Measurements from ENCODE around the gene RGPD3.
"Not testable (repeated sequence)": the region's sequence is repeated elsewhere in the genome, so short reads cannot be mapped to it uniquely, and the experiment has no call there.

The RGPD3 gene

DNA sequence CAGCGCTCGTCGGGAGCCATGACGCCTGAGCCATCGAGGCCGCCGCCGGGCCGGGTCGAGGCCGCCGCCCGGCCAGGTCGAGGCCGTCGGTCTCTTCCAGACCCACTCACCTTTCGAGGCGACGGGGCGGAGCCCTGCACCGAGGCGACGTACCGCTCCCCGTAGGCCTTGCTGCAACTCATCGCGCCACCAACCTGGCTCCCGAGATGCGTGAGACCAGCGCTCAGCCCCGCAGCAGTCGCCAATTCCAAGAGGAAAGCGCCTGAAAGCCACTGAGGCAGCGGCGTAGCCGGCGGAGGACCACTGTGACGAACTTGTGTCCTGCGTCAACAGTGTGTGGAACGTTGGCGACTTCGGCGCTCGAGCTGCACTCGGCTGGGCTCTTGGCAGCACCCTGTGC, at the start of gene RGPD3:
Gene RGPD3, minus strand, starts transcription at position 307 of the 400 bp plus-strand sequence. Its CDS starts 125 bp downstream, at position 182.
- not testable (repeated sequence) for DNase-seq

GRCh38 chr2:106517329-106517728, 49.1 kb upstream of the RGPD3 start:
- no peak for DNase-seq

DNA sequence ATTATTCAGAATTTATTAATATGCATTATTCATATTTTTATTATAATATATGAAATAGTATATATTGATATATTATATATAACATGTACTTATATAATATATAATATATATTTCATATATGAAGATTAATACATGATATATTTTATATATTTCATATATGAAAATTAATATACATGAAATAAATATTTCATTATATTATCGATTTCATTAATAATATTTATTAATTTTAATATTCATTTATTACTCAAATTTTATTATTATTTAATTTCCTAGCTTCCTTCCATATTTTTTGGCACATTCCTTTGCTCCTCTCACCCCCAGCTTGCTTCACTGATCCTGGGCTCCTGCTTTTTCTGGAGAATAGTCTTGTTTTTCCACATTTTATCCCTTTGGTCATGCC, 48.7 kb upstream of the RGPD3 start:
- DNase-seq = no peak

DNA sequence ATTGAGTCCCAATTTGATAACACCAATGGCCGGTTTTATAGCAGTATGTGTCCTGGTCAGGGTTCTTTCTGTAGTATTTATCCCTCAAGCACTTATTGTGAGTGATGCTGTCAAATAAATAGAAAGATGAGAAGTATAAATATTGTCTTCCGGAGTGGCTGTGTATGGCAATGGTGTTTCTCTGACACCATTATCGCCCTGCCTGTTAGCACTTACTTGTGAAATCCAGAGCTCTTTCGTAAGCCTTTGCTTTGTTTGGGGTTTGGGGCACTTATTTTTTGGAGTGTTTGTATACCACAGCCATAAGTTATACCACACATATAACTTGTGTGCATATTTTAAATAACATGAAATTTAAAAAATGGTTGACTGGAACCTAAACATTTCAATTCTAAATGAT, 48.2 kb upstream of the RGPD3 start:
- DNase-seq = no peak

DNA sequence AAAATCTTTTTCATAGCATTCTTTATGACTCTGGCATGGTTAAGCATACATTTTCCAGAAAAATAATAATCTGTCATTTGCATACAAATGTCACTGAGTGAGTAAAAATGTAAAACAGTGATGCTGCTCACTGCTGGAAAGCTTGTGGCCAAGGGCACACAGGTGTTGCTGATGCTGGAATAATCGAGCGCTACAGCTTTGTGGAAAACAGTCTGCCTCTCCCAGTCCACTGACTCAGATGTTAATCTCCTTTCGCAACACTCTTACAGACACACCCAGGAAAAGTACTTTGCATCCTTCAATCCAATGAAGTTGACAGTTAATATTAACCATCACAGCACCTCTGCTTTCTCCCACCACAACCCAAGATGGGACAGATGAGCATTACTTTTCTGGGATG, 46.6 kb upstream of the RGPD3 start:
- DNase-seq = not testable (repeated sequence)

GRCh38 chr2:106513391-106513790, 45.2 kb upstream of the RGPD3 start:
- DNase-seq = not testable (repeated sequence)

DNA sequence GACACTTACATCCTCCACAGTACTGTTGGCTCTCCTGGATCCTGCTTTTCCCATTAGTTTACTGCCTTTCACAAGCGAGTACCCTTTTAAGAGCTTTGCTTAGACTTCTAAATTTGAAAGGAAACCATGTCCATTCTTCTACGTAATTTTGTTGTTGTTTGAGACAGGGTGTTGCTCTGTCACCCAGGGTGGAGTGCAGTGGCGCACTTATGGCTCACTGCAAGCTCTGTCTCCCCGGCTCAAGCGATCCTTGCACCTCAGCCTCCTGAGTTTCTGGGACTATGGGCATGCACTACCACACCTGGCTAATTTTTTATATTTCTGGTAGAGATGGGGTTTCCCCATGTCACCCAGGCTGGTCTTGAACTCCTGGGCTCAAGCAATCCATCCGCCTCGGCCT, 43.7 kb upstream of the RGPD3 start:
- not testable (repeated sequence) for DNase-seq

- DNase-seq = not testable (repeated sequence)
These were observed 43.3 kb upstream of the RGPD3 start for GRCh38 chr2:106511476-106511901.

GRCh38 chr2:106510791-106511190, 42.6 kb upstream of the RGPD3 start:
- not testable (repeated sequence) for DNase-seq

DNA sequence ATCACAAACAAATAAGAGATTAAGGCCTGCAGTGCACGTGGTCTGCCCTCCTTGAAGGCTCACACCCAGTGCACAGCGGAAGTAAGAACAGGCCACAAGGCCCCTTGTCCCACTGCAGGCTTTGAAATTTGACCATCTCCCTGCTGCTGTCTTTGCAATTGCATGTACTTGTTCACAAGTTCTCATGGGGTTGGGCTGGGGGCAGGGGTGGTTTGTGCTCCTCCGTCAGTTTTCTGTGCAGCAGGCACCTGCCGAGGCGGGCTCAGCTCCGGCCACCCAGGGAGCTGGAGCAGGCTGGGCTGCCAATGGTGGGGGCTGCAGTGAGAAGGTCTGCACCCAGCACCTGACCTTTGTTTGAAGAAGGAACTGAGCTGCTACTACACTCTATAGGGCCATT, 41.2 kb upstream of the RGPD3 start:
- not testable (repeated sequence) for DNase-seq

DNA sequence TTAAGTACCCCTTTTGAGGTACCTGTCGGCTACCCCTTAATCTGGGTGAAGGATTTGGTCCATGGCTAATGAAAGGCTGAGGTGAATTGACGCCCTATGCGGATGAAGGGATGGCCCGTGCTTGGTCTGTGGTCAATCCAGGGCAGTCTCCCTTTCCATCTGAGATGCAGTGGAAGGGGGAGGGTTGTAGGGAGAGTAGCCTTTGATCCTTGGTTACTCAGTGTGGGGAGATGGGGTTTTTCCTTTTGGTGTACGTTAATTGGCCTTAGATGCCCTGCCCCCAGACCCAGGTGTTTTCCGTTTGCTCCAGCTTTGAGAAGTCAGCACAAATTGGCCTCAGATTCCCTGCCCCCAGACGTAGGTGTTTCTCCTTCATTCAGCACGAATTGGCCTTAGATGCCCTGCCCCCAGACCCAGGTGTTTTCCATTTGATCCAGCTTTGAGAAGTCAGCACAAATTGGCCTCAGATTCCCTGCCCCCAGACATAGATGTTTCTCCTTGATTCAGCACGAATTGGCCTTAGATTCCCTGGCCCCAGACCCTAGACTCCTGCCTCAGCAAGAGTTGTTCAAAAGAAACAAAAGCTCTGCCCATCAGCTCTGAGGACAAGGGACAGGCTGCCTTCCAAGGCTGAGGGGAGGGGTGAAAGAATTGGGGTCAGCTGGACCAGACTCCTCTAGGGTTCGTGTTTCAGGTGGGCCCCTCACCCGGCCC, 40.6 kb upstream of the RGPD3 start:
- not testable (repeated sequence) for DNase-seq

DNA sequence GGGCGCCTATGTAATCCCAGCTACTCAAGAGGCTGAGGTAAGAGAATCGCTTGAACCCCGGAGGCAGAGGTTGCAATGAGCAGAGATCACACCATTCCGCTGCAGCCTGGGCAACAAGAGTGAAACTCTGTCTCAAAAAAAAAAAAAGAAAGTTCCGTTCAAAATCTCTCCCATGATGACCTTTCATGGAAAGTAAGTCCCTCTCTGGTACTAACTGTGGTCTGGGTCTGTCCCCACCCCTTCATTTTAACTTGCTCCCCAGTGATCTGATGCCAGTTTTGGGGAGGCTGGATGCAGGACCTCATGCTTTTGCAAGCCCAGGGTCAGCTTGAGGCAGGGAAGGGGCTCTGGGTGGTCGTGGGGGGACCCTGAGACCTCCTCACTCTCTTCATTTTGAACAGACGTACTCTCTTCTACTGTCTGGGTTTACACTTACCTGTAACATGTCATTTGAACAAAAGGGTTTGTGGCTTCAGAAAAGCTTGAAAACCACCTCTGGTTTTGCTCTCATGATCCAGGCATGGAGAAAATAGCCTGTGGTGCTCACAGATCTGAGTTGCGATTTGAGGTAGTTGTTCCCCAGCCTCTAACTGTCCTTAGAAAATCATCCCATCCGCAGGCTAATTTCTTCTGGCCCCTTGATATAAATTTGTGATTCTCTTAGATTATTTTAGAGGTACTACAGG, 37.9 kb upstream of the RGPD3 start:
- DNase-seq = not testable (repeated sequence)

DNA sequence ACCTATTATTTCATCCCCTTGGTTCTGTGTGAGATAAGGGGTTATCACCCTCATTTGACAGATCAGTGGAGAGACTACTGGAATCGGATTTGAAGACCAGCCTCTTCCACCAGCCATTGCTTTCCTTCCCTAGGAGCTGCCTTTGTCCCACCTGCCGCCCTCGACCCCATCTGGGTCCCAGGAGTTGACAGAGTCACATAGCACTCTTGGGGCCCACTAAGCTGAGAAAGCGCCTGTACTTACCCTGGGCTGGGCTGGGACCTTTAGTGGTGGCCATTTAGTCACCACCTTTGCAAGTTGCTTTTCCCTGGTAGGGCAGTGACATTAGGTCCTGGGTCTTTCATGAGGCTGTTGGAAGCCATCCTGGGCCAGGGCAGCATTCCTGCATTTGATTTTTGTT, 36.6 kb upstream of the RGPD3 start:
- not testable (repeated sequence) for DNase-seq

- DNase-seq = not testable (repeated sequence)
These were observed 36.0 kb upstream of the RGPD3 start for GRCh38 chr2:106504192-106504591.

- DNase-seq = not testable (repeated sequence)
These were observed 34.1 kb upstream of the RGPD3 start for GRCh38 chr2:106502351-106502750.

DNA sequence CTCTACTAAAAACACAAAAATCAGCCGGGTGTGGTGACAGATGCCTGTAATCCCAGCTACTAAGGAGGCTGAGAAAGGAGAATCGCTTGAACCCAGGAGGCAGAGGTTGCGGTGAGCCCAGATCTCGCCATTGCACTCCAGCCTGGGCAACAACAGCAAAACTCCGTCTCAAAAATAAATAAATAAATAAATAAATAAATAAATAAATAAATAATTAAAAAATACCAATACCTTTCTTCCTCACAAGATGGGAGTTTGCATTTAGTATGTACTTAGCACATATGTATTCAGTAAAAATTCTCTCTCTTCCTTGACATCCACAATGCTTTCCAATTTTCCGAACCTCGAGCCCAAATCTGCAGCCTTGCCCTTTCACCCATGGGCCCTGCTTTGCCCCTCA, 32.1 kb upstream of the RGPD3 start:
- DNase-seq = not testable (repeated sequence)

DNA sequence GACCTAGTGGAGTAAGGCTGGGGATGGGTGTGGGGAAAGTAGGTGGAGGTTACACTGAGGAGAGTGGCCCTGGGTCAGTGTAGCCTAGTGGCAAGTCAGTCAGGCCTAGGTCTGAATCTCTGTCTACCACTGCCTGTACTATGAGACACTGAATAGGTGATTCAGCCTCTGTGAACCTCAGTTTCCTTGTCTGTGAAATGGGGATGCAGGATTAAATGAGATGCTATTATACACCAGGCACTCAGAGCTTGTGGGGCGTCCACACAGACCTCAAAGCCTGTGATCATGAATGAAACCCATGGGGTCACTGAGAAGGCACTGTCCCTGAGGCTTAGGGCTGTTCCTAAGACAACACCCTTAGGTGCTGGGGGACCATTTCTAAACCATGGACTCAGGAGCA, 30.3 kb upstream of the RGPD3 start:
- DNase-seq = not testable (repeated sequence)

DNA sequence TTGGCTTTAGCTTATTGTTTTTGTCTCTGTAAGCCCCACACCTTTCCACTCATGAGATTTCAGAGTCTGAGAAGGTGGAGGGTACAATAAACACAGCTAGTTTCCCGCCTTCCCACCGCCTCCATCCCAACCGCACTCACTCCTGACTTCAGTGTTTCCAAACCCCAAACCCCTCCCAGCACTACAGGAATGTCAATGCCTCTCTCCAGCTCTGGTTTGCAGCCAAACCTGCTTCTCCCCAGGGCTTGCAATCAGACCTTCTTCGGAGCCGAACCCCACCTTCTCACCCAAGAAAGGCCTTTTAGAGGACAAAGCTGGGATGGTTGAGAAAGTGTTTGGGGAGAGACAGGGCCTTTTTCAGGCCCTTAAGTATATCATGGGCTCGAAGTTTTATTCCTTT, 24.7 kb upstream of the RGPD3 start:
- DNase-seq = not testable (repeated sequence)

DNA sequence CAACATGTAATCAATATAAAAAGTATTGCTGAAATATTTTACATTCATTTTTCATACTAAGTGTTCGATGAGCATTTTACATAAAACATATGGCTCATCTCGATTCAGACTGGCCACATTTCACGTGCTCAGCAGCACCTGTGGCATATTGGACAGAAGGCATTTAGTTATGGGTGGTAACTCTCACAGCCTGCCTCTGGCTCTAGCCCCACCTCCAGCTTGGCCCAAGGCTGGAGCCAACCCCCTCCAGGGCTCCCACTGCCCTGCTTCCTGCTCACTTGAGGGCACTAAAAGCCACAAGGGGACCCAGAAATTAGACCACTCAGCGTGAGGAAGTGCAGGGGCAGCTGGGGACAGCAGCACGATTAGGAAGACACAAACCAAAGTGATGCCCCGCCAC, 24.2 kb upstream of the RGPD3 start:
- DNase-seq = not testable (repeated sequence)

DNA sequence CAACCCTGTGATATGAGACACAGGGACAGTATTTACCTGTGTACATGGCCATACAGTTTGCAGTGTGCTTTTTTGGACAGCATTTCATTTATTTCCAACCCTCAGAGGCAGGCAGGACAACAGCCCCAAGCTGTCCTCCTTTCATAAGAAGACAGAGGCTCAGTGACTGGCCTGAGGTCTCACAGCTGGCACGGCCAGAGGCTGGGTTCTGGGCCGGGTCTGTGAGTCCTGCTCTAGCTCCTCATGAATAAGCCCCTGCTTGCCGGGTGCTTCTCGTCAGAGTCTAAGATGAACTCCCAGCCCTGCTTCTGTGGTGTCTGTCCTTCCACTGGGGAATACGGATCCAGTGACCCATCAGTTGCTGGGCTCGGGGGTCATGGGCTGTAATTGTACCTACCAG, 21.5 kb upstream of the RGPD3 start:
- DNase-seq = not testable (repeated sequence)

- DNase-seq = not testable (repeated sequence)
These were observed 19.4 kb upstream of the RGPD3 start for GRCh38 chr2:106487386-106488191.

DNA sequence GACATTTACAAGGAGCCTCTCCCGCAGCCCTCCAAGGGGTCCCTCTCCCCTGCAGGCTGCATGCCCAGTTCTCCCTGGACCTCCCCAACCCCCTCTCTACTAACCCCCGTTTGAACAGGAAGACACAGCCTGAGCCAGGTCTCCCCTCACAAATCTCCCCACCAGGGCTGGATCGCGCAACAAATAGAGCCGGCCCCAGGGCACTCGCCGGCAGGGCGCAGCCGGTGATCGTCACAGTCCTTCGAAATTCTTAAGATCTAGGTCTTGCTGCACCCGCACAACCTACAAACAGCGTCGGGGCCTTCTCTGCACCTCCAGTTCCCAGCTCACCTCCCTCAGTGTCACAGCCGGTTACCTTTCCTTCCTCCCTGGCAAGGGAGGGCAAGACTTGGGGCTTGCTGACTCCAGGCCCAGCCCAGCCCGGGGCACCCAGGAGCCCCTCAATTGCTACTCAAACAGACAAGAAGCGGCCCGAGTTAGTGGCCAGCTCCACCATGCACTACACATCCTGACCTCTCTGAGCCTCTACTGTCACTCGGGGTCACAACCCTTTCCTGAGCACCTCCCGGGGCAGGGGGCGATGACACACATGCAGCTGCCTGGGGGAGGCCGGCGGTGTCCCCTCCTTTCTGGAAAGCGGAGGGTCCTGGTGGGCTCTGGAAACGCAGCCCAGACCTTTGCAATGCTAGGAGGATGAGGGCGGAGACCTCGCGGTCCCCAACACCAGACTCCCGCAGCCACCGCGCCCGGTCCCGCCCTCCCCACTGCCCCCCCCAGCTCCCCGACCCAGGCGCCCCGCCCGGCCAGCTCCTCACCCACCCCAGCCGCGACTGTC, 18.6 kb upstream of the RGPD3 start, which contains the start of gene CD8B2:
Gene CD8B2, plus strand, starts transcription at position 814 of the 835 bp plus-strand sequence. CDS start 63 bp downstream, outside the sequence.
- not testable (repeated sequence) for DNase-seq
